NOMO-1 treated with DMSO at 0.1 percent for 48 hours (cell line): Measurements from ENCODE around the gene NR2F1-AS1.

Experiments
- DNase-seq: peaks from one replicate; lab custom pipeline; 2025; ENCODE audit not compliant: unreplicated experiment; lab: John Stamatoyannopoulos, UW

Gene NR2F1-AS1

DNA sequence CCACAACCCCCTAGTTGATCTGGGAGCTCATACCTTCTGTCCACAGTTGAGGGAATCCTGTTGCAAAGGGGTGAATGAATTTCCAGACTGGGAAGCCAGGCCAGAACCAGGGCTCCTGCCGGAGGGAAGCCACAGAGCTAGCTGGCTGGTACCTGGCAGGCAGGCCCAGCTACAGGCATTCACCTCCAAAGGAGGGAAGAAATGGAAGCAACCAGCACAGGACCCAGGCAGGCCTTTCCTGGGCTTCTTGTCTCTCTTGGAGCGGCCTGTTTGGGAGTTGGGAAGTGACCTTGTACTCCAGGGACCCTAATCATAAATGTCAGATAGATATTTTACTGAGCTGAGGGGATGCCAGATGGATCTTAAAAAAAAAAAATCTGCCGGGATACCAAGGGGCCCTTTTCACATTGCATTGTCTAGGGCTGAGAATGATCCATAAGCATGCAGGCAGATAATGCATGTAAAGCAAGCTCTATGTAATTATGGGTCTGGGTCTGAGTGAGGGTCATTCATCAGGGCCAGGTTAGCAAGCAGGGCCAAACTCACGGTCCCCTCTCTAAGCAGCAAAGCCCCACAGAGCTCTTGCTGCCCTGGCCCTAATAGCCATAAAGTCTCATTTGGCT lies 10.4 kb upstream of the NR2F1-AS1 start:
- DNase-seq: no peak

DNA sequence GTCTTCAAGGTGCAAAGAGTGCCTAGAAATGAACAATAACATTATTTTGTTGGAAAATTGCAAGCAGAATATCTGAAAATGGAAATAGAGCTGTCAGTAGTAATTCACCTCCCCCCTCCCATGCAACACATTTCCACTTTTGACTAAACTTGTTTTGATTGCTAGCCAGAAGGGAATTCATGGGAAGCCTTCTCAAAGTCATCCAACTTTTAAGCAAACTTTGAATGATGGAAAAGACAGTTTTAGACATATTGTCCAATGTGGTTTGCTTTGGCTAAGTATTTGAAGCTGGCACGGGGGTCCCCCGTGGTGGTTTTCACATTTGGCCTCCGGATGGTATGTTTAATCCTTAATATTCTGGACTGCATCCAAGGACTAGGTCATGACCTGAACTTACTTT lies 9.5 kb upstream of the NR2F1-AS1 start:
- DNase-seq: no peak

- DNase-seq: no peak
Observed at GRCh38 chr5:93589829-93590215, 8.8 kb upstream of the NR2F1-AS1 start.

DNA sequence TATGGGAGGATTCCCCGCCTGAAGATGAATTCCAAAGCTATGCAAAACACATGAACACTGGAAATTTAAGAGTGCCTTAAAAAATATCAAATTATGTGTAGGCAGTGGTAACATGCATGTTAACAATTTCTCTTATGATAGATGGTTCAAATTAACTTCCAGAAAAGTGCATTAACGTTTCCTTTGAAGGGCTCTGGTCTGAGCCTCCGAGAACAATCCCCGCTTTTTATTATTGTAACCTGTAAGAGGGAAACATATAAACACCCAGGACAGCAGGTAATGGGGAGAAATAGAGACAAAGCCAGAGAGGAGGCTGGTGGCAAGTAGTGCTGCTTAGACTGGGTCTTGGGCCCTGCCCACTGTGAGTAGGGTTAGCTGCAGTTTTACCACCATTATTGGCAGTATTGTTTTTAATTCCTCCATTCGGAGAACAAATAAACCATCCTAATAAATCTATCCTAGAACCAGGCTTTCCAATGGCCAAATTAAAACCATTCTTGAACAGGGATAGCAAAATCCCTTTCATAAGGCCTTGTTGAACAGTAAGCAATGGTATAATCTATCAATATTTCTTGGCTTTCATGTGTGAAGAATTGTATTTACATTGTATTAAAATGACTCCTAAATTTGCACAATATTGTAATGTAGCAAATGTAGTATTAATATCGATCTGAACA lies 8.3 kb upstream of the NR2F1-AS1 start:
- DNase-seq: no peak

- DNase-seq: no peak
Observed at GRCh38 chr5:93588352-93589151, 7.5 kb upstream of the NR2F1-AS1 start.

- DNase-seq: no peak
Observed at GRCh38 chr5:93587597-93588351, 6.8 kb upstream of the NR2F1-AS1 start.

GRCh38 chr5:93586736-93587596 lies 5.9 kb upstream of the NR2F1-AS1 start:
- no peak for DNase-seq

DNA sequence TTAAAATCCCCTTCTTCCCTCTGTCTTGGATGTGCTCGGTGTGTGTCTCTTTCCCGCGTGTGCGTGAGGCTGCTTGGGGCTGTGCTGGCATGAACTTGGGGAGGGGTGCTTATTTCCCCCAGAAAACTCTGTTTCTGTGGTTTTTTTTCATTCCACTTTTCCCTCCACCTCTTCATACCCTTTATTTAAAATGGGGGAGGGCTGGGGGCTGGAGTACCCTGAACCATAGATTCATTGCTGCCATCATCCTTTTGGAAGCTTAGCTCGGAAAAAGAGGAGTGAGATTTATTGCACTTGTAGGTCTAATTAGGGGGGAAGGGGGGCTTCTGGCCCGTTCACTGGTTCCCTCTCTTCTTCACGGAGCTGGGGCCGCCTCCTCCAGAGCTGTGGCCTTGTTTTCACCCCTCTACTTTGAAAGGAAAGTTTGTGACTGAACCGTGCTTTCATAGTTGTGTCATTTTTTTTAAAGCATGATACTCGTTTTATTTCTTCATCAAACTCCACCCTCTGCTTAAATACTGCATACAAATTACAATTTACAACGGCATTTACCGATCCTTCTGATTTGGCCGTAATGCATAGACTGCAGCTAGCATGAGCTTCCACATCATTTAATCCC lies 4.9 kb upstream of the NR2F1-AS1 start:
- DNase-seq: no peak

DNA sequence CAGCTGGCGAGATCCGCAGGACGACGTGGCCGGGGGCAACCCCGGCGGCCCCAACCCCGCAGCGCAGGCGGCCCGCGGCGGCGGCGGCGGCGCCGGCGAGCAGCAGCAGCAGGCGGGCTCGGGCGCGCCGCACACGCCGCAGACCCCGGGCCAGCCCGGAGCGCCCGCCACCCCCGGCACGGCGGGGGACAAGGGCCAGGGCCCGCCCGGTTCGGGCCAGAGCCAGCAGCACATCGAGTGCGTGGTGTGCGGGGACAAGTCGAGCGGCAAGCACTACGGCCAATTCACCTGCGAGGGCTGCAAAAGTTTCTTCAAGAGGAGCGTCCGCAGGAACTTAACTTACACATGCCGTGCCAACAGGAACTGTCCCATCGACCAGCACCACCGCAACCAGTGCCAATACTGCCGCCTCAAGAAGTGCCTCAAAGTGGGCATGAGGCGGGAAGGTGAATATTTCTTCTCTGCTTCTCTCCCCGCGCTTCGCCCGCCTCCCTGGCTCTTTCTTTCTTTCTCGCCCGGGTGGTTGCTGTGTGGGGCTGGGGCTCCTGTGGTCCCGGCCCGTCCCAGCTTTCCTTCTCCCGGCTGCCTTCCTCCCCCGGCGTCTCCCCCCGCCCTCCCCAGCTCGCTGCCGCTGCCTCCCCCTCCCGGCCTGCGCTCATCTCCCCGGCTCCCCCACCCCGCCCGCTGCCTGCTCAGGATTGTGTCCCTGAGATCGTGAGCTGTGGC lies 4.2 kb upstream of the NR2F1-AS1 start:
- peak; percentile 21 for DNase-seq

- DNase-seq: no peak
Observed at GRCh38 chr5:93584596-93585040, 3.6 kb upstream of the NR2F1-AS1 start.

DNA sequence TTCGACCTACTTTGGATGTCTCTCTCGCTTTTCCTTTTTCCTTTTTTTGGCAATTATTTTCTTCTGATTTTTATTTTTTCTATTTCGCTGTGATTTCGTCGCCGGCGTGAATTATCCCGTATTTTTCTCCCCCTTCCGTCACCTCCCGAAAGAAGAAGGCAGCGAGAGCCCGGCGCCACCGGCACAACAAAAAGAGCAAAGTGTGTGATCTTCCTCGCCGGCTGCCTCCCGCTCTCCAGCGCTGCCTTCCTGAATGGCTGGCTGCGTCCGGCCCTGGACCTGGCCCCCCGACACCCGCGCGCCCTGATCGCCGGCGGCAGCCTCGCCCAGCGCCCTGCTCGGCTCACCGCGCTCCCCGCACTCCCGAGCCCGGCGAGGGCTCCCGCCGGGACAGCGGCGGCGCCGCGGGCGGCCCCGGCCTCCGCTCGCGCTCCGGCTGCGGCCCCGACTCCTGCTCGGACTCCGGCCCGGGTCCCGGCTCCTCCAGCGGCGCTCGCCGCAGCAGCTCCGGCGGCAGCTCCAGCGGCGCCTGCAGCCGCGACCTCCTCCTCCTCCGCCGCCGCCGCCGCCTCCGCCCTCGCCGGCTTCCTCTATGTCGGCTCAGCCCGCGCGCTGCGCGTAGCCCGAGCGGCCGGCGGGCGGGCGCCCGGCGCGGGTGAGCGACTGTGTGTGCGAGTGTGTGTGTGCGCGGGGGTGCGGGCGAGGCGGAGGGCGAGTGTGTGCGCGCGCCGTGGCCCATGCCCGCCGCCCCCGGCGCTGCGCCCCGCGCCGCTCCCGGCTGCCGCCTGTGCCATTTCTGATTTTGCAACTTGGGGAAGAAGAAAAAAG lies 3.0 kb upstream of the NR2F1-AS1 start:
- DNase-seq: peak; percentile 24

DNA sequence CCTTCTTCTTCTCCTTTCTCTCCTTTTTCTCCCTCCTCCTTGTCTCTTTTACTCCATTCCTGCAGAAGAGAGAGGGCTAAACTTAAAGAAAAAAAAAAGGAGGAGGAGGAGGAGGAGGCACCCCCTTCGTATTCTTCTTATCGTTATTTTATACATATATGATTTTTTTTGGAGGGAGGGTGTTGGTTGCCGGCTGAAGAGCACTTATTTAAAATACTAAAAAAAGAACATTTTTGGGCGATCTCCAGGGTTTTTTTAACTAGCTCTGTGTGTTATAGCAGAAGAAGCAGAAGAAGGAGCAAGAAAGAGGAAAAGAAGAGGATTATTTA lies 2.4 kb upstream of the NR2F1-AS1 start:
- DNase-seq: peak; percentile 15

DNA sequence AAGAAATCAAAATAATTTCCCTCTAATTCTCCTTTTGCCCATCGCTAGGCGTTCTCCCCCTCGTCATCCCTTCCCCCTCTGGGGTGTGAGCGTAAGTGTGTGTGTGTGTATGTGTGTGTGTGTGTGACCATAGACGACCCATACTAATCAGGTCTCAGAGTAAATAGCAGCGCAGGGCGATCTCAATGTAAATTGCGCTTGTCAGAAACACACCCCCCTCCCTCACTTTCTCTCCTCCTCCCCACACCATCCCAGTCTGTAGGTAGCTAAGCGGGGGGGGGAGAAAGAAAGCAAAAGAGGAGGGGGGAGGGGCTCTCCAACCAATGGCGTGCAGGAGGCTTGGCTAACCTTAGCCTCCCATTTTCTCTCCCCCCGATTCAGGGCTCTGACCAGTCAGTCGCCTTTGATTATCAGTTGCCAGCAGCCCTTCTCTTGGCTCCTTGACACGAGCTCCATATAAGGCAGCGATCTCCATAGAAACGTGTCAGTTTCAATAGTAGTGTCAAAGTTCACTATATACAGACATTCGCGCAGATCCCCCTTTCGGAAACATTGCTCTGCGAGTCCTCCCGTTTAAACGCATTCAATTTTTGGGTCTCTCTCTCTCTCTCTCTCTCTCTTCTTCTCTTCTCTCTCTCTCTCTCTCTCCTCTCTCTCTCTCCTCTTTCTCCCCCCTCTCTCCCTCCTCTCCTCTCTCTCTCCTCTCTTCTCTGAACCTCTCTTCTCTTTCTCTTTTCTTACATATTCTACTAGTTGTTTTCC lies 1.8 kb upstream of the NR2F1-AS1 start, which contains the start of gene NR2F1:
NR2F1 (plus strand) TSS at position 546 of the 762 bp plus-strand sequence. CDS start 1,802 bp downstream, outside the sequence.
- DNase-seq: peak; percentile 50

DNA sequence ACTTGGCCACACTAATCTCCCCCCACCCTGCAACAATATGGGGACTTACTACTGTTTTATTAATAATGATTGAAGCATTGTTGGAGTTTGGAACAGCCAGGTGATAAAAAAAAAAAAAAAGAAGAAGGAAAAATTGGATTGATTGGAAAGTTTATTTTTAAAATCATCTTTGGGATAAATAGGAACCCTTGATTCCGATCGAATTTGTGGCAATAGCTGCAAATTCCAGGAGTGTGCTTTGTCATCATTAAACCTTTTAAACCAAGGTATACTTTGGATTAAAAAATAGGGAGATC lies 1.1 kb upstream of the NR2F1-AS1 start:
- DNase-seq: no peak

GRCh38 chr5:93580063-93580926 lies 724 bp downstream of the NR2F1-AS1 start:
- DNase-seq: no peak

- DNase-seq: no peak
Observed at GRCh38 chr5:93579692-93580062, 1.3 kb downstream of the NR2F1-AS1 start.
